ENCODE measurements around the gene SLAMF6. TPM values are rescaled to one million over a fixed set of nuclear protein-coding genes. Genes with fewer than 3 reads are reported as not detected.

The SLAMF6 gene
- total RNA-seq, 1 experiment from 2014 or later = not detected

DNA sequence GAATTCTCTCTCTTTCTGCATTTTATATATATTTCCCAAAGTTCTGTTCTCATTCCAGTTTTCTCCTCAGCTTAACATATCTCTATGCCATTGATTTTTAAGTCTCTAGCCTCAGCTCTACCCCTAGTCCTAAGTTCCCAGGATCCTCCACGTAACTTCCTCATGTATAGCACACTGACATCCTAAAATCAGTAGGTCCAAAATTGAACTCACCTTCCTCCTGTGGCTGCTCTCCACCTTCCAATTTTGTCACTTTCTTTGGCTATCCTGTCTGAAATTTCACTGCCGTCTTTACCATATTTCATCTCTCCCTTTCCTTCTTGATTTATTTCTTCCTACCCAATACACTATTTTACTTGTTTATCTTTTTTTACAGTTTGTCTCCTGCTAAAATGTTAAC lies 1.5 kb downstream of the SLAMF6 start:
- DNase-seq (ENCODE audit: low spot score) = no peak
- Histone ChIP-seq H3K4me3 (ENCODE audit: low read depth, low read length, poor library complexity, severe bottlenecking) (no peak overlapping the region), H3K27me3 (replicated peaks; ENCODE audit: insufficient read depth, low read depth, low read length, poor library complexity) (no peaks in the 10 kb centered on the region), H3K36me3 (ENCODE audit: insufficient read depth, low read length, poor library complexity, severe bottlenecking) (no peaks in the 10 kb centered on the region), H3K4me1 (ENCODE audit: insufficient read depth, low read length, poor library complexity, severe bottlenecking) (no peaks in the 10 kb centered on the region), H3K9me3 (ENCODE audit: low read depth, low read length, poor library complexity, severe bottlenecking) (no peaks in the 10 kb centered on the region), H3K27ac (ENCODE audit: low read depth, low read length, poor library complexity, severe bottlenecking) (no peak overlapping the region)
- TF ChIP-seq EZH2 (IDR thresholded peaks at IDR 0.05; ENCODE audit: borderline replicate concordance, low read depth, low read length, poor library complexity, severe bottlenecking) = no peak
- TF ChIP-seq, protein P1, sequence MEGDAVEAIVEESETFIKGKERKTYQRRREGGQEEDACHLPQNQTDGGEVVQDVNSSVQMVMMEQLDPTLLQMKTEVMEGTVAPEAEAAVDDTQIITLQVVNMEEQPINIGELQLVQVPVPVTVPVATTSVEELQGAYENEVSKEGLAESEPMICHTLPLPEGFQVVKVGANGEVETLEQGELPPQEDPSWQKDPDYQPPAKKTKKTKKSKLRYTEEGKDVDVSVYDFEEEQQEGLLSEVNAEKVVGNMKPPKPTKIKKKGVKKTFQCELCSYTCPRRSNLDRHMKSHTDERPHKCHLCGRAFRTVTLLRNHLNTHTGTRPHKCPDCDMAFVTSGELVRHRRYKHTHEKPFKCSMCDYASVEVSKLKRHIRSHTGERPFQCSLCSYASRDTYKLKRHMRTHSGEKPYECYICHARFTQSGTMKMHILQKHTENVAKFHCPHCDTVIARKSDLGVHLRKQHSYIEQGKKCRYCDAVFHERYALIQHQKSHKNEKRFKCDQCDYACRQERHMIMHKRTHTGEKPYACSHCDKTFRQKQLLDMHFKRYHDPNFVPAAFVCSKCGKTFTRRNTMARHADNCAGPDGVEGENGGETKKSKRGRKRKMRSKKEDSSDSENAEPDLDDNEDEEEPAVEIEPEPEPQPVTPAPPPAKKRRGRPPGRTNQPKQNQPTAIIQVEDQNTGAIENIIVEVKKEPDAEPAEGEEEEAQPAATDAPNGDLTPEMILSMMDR (conservative IDR thresholded peaks at IDR 0.05; ENCODE audit: low read depth, low read length) = no peak
- ChIA-PET CTCF (no interaction called here), POLR2A (ENCODE audit: low non-redundant PET) (no interaction called here)
- BruUV-seq (replicated peaks) = no TSS peak
- intact Hi-C loops (cut with micrococcal nuclease; ENCODE audit: unreplicated experiment) = no loop called here

DNA sequence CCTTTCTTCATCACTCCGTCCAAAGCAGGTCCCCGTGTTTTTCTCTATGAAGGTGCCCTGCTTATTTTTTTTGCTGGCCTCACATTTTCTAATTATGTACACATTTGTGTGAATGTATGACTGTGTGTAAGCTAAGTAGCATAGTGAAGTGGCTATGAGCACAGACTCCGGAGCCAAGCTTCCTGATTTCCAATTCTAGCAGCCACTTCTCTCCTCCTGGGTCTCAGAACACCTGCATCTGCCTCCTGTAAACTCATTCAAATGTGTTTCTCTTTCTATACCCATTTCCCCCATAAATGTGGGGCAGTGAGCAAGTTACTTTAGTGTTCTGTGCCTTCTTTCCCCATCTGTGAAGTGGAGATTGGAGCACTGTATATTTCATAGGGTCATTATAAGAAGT lies 2.1 kb downstream of the SLAMF6 start:
- CTCF ChIA-PET = no interaction called here
- Histone ChIP-seq H3K4me1 (ENCODE audit: insufficient read depth, low read length, poor library complexity, severe bottlenecking) (no peaks in the 10 kb centered on the region), H3K36me3 (ENCODE audit: insufficient read depth, low read length, poor library complexity, severe bottlenecking) (no peaks in the 10 kb centered on the region), H3K4me3 (ENCODE audit: low read depth, low read length, poor library complexity, severe bottlenecking) (no peak overlapping the region), H3K9me3 (ENCODE audit: low read depth, low read length, poor library complexity, severe bottlenecking) (no peaks in the 10 kb centered on the region), H3K27me3 (replicated peaks; ENCODE audit: insufficient read depth, low read depth, low read length, poor library complexity) (no peaks in the 10 kb centered on the region), H3K27ac (ENCODE audit: low read depth, low read length, poor library complexity, severe bottlenecking) (no peak overlapping the region)
- BruUV-seq (replicated peaks) = no TSS peak
- intact Hi-C loops (cut with micrococcal nuclease; ENCODE audit: unreplicated experiment) = no loop called here
- DNase-seq (ENCODE audit: low spot score) = no peak
- POLR2A ChIA-PET (ENCODE audit: low non-redundant PET) = no interaction called here
- TF ChIP-seq, protein P1 (conservative IDR thresholded peaks at IDR 0.05; ENCODE audit: low read depth, low read length) = no peak
- TF ChIP-seq EZH2 (IDR thresholded peaks at IDR 0.05; ENCODE audit: borderline replicate concordance, low read depth, low read length, poor library complexity, severe bottlenecking) = no peak

DNA sequence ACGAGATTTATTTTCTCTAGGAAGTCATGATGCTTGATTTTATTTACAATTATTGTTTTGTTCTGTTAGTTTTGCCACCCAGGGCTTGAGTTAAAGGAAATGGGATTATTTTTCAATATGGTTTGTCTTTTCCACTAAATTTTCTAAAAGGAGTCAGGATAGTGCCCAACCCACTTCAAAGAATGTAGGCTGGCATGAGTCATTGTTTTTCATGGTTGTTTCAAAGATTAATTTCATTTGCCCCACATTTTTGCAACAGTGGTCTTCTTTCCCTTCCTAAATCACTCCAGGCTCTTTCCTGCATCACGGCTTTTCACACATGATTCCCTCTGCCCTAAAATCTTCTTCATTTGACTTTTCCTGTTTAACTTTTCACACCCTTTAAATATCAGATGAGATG lies 2.5 kb downstream of the SLAMF6 start:
- CTCF ChIA-PET = no interaction called here

More for the DNA sequence above, 2.5 kb downstream of the SLAMF6 start:
- no peaks in the 10 kb centered on the region for H3K27me3 ChIP-seq (replicated peaks; ENCODE audit: insufficient read depth, low read depth, low read length, poor library complexity)
- no peaks in the 10 kb centered on the region for H3K4me1 ChIP-seq (ENCODE audit: insufficient read depth, low read length, poor library complexity, severe bottlenecking)
- peak; percentile 29 for DNase-seq (ENCODE audit: low spot score)
- H3K9me3 ChIP-seq (ENCODE audit: low read depth, low read length, poor library complexity, severe bottlenecking) = no peaks in the 10 kb centered on the region
- no peak for TF ChIP-seq EZH2 (IDR thresholded peaks at IDR 0.05; ENCODE audit: borderline replicate concordance, low read depth, low read length, poor library complexity, severe bottlenecking)
- TF ChIP-seq, protein P1 (conservative IDR thresholded peaks at IDR 0.05; ENCODE audit: low read depth, low read length) = no peak
- no peaks in the 10 kb centered on the region for H3K36me3 ChIP-seq (ENCODE audit: insufficient read depth, low read length, poor library complexity, severe bottlenecking)
- POLR2A ChIA-PET (ENCODE audit: low non-redundant PET) = no interaction called here
- intact Hi-C loops (cut with micrococcal nuclease; ENCODE audit: unreplicated experiment) = no loop called here
- BruUV-seq (replicated peaks) = no TSS peak
- H3K4me3 ChIP-seq (ENCODE audit: low read depth, low read length, poor library complexity, severe bottlenecking) = no peak overlapping the region
- H3K27ac ChIP-seq (ENCODE audit: low read depth, low read length, poor library complexity, severe bottlenecking) = no peak overlapping the region
